SKM-1 treated with dmso at 0.1 percent for 144 hours (cell line): ENCODE data around the gene COL4A1.
"Not testable (repeated sequence)": the region's sequence is repeated elsewhere in the genome, so short reads cannot be mapped to it uniquely, and the experiment has no call there.

Experiments used
- DNase-seq: peaks from one replicate; lab custom pipeline; 2025; ENCODE audit not compliant: unreplicated experiment; lab: John Stamatoyannopoulos, UW

The COL4A1 gene

GRCh38 chr13:110324026-110324749 lies 17.2 kb upstream of the COL4A1 start:
- DNase-seq = no peak

DNA sequence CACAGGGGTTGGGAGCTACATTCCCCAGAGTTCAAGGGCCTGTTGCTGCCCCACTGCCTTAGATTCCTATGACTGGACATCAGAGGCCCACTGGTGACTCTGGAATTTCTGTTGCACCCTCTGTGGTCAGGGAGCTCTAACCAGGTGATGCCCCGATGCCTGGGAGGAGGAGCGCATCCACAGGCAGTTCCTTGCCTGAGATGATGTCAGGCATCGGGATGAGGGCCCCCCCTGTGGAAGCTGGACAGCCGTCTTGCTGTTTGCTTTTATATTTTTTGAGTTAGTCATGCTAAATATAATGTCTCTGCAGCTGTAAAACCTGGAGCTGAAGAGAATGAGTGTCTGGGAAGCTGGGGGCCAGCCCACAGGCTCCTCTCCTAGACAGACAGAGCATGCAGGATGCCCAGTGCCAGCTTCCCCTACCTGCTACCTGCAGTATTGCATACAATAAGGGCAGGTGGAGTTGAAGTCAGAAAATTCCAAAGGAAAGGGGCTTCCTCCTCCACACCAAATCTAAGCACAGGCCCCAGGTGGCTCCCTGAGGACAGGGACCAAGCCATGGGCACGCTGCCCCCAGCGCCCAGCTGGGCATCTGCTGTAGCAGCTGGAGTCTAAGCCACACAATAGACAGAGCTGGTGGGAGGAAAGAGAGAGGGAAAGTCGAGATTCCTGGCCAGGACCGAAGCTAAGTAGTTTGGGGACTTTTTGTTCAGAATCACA lies 16.4 kb upstream of the COL4A1 start:
- no peak for DNase-seq

DNA sequence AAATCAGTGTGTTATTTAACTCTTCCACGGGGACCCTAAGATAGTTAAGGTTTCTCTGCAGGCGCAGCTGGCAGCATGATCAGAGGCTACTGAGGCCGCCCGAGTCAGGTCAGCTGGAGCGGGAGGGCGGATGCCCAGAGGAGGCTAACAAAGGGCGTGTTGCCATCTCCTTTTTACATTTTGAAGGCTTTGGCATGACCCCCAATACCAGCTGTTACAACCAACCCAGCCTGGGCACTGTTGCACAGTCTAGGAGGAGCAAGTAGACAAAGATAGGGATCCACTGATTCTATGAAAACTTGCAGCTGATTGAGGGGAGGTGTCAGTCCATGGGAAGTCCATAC lies 15.8 kb upstream of the COL4A1 start:
- DNase-seq = no peak

DNA sequence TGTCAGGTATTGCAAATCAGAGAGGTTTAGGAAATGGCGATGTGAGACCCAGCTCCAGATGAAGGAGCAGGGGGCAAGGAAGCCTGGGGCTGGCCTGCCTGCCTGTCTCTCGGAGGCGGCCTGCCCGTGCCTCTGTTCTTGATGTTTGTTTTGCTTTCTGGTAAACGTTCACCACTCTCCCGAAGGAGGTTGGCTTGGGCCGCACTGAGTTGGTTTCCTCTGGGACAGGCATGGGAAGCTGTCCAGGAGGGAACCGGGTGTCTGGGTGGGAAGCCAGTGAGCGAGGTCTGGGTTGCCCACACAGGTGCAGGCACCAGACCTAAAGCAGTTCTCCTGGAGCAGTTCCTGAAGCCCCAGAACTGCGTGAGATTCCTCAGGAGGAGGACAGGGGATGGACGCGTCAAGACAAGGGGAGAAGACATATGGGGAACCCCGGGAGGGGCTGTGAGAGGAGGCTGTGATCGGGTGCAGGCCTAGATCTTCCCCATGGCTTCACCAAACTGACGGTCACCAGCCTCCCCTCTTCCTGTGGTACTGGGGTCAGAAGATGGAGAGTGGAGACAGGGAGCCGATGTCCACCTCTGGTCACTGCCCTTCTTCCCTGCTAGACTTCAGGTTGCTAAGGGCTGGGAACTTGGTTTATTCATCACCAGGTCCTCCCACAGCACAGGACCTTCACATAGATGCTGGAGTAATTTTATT lies 15.3 kb upstream of the COL4A1 start:
- DNase-seq = no peak

DNA sequence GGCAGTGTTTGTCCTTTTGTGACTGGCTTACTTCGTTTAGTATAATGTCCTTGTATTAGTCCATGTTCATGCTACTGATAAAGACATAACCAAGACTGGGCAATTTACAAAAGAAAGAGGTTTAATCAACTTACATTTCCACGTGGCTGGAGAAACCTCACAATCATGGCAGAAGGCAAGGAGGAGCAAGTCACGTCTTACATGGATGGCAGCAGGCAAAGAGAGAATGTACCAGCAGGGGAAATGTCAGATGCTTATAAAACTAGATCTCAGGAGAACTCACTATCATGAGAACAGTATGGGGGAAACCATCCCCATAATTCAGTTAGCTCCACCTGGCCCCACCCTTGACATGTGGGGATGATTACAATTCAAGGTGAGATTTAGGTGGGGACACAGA lies 14.6 kb upstream of the COL4A1 start:
- DNase-seq = not testable (repeated sequence)

DNA sequence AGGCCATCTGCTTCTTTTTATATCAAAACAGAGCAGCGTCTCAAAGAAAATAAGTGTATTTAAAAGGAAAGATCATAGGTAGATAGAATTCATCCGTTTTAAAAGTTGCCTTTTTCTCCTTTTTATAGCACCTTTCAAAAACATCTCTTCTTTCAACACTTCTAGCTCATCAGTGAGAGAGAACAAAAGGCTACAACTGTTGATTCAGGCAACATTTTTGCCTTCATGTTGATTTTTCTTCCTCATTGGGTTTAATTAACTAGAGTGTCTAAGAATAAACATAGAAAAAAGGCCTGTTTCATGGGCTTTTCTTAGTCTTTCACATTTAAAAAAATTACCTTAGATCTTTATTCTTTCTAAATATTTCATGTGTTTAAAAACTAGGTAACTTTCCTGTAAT lies 13.7 kb upstream of the COL4A1 start:
- no peak for DNase-seq

GRCh38 chr13:110319774-110320509 lies 13.0 kb upstream of the COL4A1 start:
- DNase-seq = no peak

DNA sequence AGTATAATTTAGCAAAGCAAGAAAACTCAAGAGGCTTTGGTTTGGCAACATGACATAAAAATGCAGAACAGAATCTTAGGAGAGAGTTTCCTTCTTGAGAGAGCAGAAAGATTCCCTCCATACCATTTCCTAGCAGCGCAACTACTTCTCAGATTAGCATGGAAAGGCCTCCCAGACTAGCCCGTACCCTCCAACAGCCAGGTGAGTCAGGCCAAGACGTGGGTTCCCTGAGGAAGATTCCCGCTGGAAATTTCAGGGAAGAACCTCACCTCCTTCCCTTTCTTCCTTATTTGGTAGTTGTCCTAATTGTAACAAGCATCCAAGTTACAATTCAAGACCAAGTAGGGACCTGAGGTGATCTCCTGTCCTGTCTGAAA lies 12.4 kb upstream of the COL4A1 start:
- DNase-seq = no peak

DNA sequence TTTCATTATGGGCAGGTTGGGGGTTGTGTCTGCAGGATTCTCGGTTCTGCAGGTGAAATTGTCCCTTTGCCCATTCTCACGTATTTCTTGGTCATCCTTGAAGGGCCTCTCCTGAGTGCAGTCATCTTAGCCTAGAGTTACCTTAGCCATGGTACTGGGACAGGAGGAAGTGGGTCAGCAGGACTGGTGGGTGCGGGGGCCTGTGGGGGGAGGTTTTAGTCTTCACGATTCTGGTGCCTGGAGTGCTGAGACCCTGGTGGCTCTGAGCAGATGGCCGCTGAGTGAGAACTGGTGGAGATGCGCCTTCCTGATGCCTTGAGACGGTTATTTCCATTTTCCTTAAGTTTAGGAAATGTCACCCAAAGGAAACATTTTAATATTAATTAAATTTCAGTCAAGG lies 12.0 kb upstream of the COL4A1 start:
- no peak for DNase-seq

DNA sequence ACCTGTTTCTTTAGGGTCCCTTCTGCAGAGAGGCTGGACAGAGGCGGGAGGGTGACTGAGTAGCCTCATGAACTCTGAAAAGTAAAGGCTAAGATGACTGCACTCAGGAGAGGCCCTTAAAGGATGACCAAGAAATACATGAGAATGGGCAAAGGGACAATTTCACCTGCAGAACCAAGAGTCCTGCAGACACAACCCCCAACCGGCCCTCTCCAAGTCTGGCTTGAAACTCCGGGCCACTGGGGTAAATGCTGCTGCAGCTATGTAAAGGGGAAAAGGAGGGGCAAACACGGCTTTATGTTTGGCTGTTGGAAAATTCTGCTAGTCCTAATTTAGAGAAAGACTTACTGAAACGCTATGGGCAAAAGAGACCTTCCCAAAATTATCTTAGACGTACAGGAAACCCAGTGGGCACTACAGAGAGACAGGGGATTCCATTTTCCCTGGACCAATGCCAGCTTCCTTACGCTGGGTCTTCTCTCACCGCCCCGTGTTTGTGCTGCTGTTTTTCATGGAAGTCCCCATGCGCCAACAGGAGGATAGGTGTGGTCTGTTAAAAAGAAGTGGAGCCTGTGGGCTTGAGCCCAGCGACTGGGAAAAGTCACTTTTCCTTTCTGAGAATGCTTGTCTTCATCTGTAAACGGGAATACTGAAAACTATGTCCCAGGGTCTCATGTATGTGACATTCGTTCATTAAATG lies 10.7 kb upstream of the COL4A1 start:
- no peak for DNase-seq

GRCh38 chr13:110317093-110317492 lies 10.1 kb upstream of the COL4A1 start:
- DNase-seq = no peak

DNA sequence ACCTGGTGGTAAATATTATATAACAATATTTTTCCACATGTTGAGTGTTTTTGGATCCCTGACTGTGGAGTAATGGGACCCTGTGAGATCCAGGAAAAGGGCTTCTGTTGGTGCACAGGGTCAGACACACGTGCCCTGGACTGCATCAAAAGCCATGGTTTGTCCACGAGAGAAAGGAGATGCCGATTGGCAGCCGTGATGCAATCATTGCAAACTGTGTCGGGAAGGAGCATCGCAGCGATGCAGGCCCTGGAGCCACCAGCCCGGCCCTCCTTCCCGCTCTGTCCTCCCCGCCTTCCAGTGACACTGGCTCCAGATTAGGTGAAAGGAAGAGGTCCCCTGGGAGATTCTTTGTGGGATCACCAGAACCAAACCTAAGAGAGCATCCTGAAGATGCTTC lies 9.2 kb upstream of the COL4A1 start:
- DNase-seq = no peak

GRCh38 chr13:110314516-110315245 lies 7.7 kb upstream of the COL4A1 start:
- DNase-seq = no peak

DNA sequence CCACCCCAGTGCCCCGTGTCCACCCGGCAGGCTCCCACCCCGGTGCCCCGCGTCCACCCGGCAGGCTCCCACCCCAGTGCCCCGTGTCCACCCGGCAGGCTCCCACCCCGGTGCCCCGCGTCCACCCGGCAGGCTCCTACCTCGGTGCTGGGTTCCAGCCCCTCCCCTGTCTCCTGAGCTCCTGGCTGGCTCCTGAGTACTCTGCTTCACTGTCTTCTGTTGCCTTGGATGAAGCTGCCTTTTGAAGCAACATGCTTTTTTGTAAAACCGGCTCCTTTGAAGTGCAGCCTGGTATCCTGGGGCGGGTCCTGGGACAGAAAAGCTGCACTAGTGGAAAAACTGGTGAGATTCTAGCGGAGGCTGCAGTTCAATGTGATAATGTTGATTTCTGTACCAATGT lies 6.8 kb upstream of the COL4A1 start:
- not testable (repeated sequence) for DNase-seq

DNA sequence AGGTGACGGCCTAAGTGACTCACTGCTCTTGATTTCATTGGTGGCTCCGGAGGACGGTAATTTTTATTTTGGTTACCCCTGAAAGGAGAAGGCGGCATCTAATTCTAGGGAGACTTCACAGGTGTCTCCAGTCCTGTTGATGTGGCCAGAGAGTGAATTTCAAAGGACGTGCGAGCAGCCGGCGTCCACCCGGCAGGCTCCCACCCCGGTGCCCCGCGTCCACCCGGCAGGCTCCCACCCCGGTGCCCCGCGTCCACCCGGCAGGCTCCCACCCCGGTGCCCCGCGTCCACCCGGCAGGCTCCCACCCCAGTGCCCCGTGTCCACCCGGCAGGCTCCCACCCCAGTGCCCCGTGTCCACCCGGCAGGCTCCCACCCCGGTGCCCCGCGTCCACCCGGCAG lies 6.3 kb upstream of the COL4A1 start:
- not testable (repeated sequence) for DNase-seq

GRCh38 chr13:110312339-110313031 lies 5.5 kb upstream of the COL4A1 start:
- no peak for DNase-seq

DNA sequence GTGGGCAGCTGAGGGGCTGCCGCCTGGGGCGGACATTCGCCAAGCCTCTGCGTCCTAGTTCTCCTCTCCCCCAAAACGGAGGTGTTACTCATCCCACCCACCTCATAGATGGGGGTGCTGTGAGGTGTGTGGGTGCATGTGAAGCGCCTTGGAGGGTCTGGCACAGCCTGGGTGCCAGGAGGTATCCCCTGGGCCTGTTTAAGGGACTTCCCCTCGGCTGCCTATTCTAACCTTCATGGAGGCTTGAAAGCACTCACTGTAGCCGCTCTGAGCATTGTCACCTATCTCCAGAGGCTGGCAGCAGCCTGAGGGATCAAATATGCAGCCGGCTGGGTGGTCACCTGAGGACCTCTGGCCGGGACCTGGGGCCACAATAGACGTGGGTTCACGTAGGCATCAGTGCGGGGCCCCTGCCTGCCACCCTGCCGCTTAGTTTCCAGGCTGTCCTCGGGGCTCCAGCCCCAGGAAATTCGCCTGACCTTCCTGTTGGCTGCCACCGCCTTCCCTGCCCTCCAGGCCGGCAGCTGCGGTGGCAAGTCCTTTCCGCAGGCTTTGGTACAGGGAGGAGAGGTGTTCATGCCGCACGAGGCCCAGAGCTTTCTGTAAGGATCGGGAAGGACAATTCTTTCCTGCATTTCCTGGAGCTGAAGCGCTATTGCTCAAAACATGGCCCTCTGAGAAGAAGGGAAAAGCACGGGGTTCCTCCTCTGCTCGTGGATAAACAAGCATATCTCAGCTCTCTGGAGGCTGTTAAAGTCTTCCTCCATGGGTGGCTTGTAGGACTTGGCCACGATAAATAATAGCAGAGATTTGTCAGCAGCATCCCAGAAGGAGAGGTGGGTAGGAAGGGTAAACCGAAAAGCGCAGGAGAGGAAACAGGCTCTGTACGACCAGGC lies 4.7 kb upstream of the COL4A1 start:
- no peak for DNase-seq

GRCh38 chr13:110310541-110311442 lies 3.8 kb upstream of the COL4A1 start:
- no peak for DNase-seq
